ENCODE measurements around the gene IL34. TPM values are rescaled to one million over a fixed set of nuclear protein-coding genes. Genes with fewer than 3 reads are reported as not detected.
A peak's percentile ranks its signal among the peaks of the same experiment; 100 is the strongest.

The IL34 gene
- total and polyA plus RNA-seq, 2 of the 13 experiments (the other 11 are each of a cell fraction or from before 2014, with no cell fraction given), result 1.2 to 1.3 TPM

DNA sequence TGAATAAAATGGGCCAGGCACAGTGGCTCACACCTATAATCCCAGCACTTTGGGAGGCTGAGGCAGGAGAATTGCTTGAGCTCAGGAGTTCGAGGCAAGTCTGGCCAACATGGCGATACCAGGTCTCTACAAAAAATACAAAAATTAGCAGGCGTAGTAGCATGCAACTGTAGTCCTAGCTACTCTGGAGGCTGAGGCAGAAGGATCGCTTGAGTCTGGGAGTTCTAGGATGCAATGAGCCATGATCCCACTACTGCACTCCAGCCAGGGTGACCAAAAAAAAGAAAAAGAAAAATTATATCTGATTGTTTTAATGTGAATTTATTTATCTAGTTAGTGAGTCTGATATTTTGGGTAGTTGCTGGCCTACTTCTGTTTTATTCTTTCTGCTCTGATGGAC, 7.0 kb downstream of the IL34 start (continued):
- no peak for TF ChIP-seq NAIF1 (CRISPR knock-in tag; IDR thresholded peaks at IDR 0.05; ENCODE audit: borderline replicate concordance)
- TF ChIP-seq, protein P1, sequence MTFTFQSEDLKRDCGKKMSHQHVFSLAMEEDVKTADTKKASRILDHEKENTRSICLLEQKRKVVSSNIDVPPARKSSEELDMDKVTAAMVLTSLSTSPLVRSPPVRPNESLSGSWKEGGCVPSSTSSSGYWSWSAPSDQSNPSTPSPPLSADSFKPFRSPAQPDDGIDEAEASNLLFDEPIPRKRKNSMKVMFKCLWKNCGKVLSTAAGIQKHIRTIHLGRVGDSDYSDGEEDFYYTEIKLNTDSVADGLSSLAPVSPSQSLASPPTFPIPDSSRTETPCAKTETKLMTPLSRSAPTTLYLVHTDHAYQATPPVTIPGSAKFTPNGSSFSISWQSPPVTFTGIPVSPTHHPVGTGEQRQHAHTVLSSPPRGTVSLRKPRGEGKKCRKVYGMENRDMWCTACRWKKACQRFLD (CRISPR knock-in tag; IDR thresholded peaks at IDR 0.05; ENCODE audit: borderline replicate concordance), result no peak
- no peak; the same call in 1 of the 2 replicates for TF ChIP-seq CHD4 (IDR thresholded peaks at IDR 0.05; ENCODE audit: borderline replicate concordance, low read length)
- no peak for TF ChIP-seq ZBTB40 (IDR thresholded peaks at IDR 0.05)
- TF ChIP-seq ZBTB40 (CRISPR knock-in tag; IDR thresholded peaks at IDR 0.05), result no peak
- no peak for TF ChIP-seq ZNF781 (CRISPR knock-in tag; IDR thresholded peaks at IDR 0.05; ENCODE audit: borderline replicate concordance, not compliant biosample characterization)
- TF ChIP-seq KLF16 (CRISPR knock-in tag; IDR thresholded peaks at IDR 0.05), result no peak
- peak; percentile 3; the same call in 1 of the 2 replicates for TF ChIP-seq MED1 (CRISPR knock-in tag; IDR thresholded peaks at IDR 0.05)
- no peak for TF ChIP-seq ZNF296 (CRISPR knock-in tag; conservative IDR thresholded peaks at IDR 0.05)
- no peak for TF ChIP-seq ZNF691 (CRISPR knock-in tag; IDR thresholded peaks at IDR 0.05; ENCODE audit: borderline replicate concordance, low read depth)
